ENCODE data around the gene MUC5B. TPM values are rescaled to one million over a fixed set of nuclear protein-coding genes. Genes with fewer than 3 reads are reported as not detected.
"Not testable (repeated sequence)": the region's sequence is repeated elsewhere in the genome, so short reads cannot be mapped to it uniquely, and the experiment has no call there.

Gene MUC5B
- total RNA-seq, 1 donor from 2014 or later = 1.2 TPM

GRCh38 chr11:1202154-1202775, 20.6 kb upstream of the MUC5B start:
- no peak for DNase-seq (ENCODE audit: low spot score)

- peak; percentile 36 for DNase-seq (ENCODE audit: low spot score)
Measured at GRCh38 chr11:1202776-1203504, 19.9 kb upstream of the MUC5B start.

GRCh38 chr11:1203505-1204271, 19.2 kb upstream of the MUC5B start:
- DNase-seq (ENCODE audit: low spot score) = no peak

- DNase-seq (ENCODE audit: low spot score) = no peak
Measured at GRCh38 chr11:1204381-1205101, 18.3 kb upstream of the MUC5B start.

GRCh38 chr11:1205121-1205986, 17.5 kb upstream of the MUC5B start:
- DNase-seq (ENCODE audit: low spot score) = no peak

- no peak for DNase-seq (ENCODE audit: low spot score)
Measured at GRCh38 chr11:1205987-1206331, 16.9 kb upstream of the MUC5B start.

- no peak for DNase-seq (ENCODE audit: low spot score)
Measured at GRCh38 chr11:1206391-1207271, 16.2 kb upstream of the MUC5B start.

GRCh38 chr11:1207401-1208143, 15.3 kb upstream of the MUC5B start:
- no peak for DNase-seq (ENCODE audit: low spot score)

- DNase-seq (ENCODE audit: low spot score) = no peak
Measured at GRCh38 chr11:1208144-1208393, 14.8 kb upstream of the MUC5B start.

- DNase-seq (ENCODE audit: low spot score) = no peak
Measured at GRCh38 chr11:1208394-1209261, 14.2 kb upstream of the MUC5B start.

- DNase-seq (ENCODE audit: low spot score) = no peak
Measured at GRCh38 chr11:1209371-1210057, 13.4 kb upstream of the MUC5B start.

- no peak for DNase-seq (ENCODE audit: low spot score)
Measured at GRCh38 chr11:1211838-1212237, 11.0 kb upstream of the MUC5B start.

GRCh38 chr11:1215826-1216225, 7.0 kb upstream of the MUC5B start:
- DNase-seq (ENCODE audit: low spot score) = not testable (repeated sequence)

GRCh38 chr11:1217151-1217550, 5.7 kb upstream of the MUC5B start:
- DNase-seq (ENCODE audit: low spot score) = no peak

- no peak for DNase-seq (ENCODE audit: low spot score)
Measured at GRCh38 chr11:1218256-1218787, 4.5 kb upstream of the MUC5B start.

GRCh38 chr11:1218788-1219445, 3.9 kb upstream of the MUC5B start:
- DNase-seq (ENCODE audit: low spot score) = no peak

- DNase-seq (ENCODE audit: low spot score) = no peak
Measured at GRCh38 chr11:1219446-1219833, 3.4 kb upstream of the MUC5B start.

All from umbilical cord (tissue), 2 donors.